HepG2 (cell line): ENCODE measurements around the gene CAMTA1.

Experiments used
- CREB1 ChIP-seq, 2 experiments: fragments of 450-650 bp in 1 of 2; IDR thresholded peaks; 2 replicates each; pipeline ENCODE4 v1.6.1; 2016 to 2017; ENCODE audit warnings: control low read depth in 1 of 2, mild to moderate bottlenecking in 1 of 2, missing compliant biosample characterization in 1 of 2, missing genetic modification characterization in 1 of 2
- MAF1 ChIP-seq: sonication (generic); formaldehyde crosslinking; IDR thresholded peaks from 2 replicates; pipeline ENCODE4 v1.5.0; 2020; ENCODE audit warnings: missing genetic modification reagents, borderline replicate concordance
- MXD1 ChIP-seq: sonication (generic); formaldehyde crosslinking; IDR thresholded peaks from 2 replicates; pipeline ENCODE4 v1.4.0; 2020; ENCODE audit warnings: mild to moderate bottlenecking, missing genetic modification reagents
- SMC3 ChIP-seq: IDR thresholded peaks from 2 replicates; pipeline ENCODE4 v1.6.1; 2011; ENCODE audit warnings: low read length, improper control_type of control experiment
- TF ChIP-seq, protein P1 (sequence below): sonication (generic); formaldehyde crosslinking; IDR thresholded peaks from 2 replicates; pipeline ENCODE4 v1.4.0; 2020; ENCODE audit warnings: missing genetic modification reagents

DNA sequence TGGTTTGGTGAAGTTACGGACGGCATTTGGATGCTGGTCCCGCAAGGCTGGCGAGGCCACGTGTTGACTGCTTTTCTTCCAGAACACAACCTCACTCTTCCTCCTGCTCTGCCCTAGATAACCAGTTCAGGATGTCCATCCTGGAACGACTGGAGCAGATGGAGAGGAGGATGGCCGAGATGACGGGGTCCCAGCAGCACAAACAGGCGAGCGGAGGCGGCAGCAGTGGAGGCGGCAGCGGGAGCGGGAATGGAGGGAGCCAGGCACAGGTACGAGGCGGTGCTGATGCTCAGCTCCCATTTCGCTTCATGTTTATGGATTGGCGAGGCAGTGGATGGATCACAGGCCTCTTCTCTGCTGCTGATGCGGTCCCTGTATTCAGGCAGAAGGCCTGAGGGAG lies 947.1 kb downstream of the CAMTA1 start:
- TF ChIP-seq MAF1 (no peak), CREB1 (IDR thresholded peaks at IDR 0.05) (no peak), CREB1 (CRISPR knock-in tag; IDR thresholded peaks at IDR 0.05) (no peak), SMC3 (no peak), MXD1 (CRISPR knock-in tag) (no peak)
- TF ChIP-seq, protein P1, sequence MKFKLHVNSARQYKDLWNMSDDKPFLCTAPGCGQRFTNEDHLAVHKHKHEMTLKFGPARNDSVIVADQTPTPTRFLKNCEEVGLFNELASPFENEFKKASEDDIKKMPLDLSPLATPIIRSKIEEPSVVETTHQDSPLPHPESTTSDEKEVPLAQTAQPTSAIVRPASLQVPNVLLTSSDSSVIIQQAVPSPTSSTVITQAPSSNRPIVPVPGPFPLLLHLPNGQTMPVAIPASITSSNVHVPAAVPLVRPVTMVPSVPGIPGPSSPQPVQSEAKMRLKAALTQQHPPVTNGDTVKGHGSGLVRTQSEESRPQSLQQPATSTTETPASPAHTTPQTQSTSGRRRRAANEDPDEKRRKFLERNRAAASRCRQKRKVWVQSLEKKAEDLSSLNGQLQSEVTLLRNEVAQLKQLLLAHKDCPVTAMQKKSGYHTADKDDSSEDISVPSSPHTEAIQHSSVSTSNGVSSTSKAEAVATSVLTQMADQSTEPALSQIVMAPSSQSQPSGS (CRISPR knock-in tag) = no peak
